HG02870 (cell line): ENCODE results near the gene SNX5.

Source experiments
- ATAC-seq: cut with Tn5 transposase; IDR thresholded peaks from one replicate; pipeline ENCODE4 v1.9.1; 2021; ENCODE audit warnings: mild to moderate bottlenecking, moderate library complexity; ENCODE audit not compliant: unreplicated experiment

SNX5 gene

GRCh38 chr20:17968366-17969277 lies at the start of gene SNX5, which contains the start of gene MGME1:
TSS of gene SNX5 (minus strand) at chr20:17968794. CDS start at chr20:17968425, 369 bp downstream.
TSS of gene MGME1 (plus strand) at chr20:17969018. CDS start at chr20:17969860, 842 bp downstream.
- ATAC-seq, result peak; percentile 74

DNA sequence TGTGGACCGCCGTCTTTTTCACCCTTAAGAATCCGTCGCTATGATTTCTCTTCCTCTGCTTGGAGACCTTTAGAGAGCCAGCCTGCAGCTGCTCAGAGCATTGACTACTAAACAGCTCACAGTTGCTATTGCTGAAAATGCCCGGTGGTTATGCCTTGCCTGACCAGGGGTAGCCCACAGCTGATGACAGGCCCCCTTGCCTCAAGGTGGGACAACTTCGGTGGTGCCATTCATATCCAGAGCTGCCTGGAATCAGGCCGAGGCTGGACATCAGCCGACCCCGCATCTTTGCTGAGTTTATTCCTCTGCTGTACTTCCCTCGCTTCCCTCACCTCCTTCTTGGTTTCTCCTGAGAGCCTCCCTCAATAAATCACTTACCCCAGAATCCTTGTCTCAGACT lies 49.5 kb upstream of the SNX5 start:
- ATAC-seq, result no peak

GRCh38 chr20:18016772-18017171 lies 48.2 kb upstream of the SNX5 start:
- ATAC-seq, result no peak

DNA sequence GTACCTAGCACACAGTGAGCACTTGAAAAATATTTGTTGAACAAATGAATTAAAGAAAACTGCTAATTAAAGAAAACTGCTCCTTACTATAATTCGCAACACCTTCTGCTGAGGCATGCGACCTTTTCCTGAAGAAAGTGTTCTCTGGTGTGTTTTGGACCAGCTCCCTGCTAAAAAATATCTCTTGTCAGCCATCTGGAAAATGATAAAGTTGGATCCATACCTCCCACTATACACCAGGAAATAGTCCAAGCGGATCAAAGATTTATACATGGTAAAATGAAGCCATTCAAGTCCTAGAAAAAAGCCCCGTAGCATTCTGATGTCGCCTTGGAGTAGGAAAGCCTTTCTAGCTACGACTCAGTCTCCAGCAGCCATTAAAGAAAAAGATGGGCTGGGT lies 45.8 kb upstream of the SNX5 start:
- no peak for ATAC-seq

DNA sequence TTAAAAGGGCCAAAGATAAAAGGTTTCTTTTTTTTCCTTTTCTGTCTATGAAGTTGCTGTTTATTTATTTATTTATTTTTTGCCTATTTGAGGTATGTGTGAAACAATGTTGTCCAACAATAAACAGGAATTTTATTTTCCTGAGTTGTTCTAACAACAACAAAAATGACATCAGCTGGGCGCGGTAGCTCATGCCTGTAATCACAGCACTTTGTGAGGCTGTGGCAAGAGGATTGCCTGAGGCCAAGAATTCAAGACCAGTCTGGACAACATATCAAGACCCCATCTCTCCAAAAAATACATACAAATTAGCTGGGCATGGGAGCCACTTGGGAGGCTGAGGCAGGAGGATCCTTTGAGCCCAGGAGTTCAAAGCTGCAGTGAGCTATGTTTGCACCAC lies 44.3 kb upstream of the SNX5 start:
- no peak for ATAC-seq

DNA sequence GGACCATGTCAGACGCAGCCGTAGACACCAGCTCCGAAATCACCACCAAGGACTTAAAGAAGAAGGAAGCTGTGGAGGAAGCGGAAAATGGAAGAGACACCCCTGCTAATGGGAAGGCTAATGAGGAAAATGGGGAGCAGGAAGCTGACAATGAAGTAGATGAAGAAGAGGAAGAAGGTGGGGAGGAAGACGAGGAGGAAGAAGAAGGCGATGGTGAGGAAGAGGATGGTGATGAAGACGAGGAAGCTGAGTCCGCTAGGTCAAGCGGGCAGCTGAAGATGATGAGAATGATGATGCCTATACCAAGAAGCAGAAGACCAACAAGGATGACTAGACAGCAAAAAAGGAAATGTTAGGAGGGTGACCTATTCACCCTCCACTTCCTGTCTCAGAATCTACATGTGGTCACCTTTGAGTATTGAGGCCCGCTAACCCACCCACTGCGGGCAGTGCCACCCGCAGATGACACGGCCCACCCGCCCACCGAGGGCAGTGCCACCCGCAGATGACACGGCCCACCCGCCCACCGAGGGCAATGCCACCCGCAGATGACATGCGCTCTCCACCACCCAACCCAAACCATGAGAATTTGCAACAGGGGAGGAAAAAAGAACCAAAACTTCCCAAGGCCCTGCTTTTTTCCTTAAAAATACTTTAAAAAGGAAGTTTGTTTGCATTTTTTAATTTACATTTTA lies 43.5 kb upstream of the SNX5 start:
- no peak for ATAC-seq

- ATAC-seq, result no peak
Measured at GRCh38 chr20:18011482-18011881, 42.9 kb upstream of the SNX5 start.

GRCh38 chr20:18009116-18009515 lies 40.5 kb upstream of the SNX5 start:
- ATAC-seq, result no peak

GRCh38 chr20:18007534-18008292 lies 39.1 kb upstream of the SNX5 start:
- no peak for ATAC-seq

DNA sequence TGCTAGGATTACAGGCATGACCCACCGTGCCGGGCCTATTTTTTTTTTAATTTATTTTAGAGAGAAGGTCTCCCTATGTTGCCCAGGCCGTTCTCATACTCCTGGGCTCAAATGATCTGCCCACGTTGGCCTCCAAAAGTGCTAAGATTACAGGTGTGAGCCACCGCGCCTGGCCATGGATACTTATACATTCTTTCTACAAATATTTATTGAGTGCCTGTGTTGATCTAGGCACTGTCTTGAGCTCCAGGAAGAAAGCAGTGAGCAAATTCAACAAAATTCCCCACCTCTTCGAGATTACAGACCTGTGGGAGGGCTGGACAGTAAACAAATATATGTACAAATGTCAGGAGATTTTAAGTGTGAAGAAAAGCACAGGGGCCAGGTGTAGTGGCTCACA lies 38.1 kb upstream of the SNX5 start:
- ATAC-seq, result no peak

DNA sequence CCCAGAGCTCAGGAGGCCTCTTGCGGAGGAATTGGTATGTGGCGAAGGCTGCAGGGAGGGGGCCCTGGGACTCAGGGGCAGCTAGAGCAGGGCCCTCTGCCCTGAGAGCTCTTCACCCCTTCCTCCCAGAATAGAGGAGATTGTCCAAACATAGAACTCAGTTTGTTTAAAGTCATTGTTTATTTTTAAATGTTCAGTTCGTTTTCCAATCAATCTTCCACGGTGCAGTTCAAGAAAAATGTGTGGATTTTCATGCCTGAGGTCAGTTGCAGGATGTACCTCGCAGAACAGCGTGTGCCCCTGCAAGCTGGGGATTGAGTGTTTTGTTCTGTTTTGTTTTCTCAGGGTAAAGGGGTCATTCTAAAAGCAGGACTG lies 37.4 kb upstream of the SNX5 start:
- no peak for ATAC-seq

DNA sequence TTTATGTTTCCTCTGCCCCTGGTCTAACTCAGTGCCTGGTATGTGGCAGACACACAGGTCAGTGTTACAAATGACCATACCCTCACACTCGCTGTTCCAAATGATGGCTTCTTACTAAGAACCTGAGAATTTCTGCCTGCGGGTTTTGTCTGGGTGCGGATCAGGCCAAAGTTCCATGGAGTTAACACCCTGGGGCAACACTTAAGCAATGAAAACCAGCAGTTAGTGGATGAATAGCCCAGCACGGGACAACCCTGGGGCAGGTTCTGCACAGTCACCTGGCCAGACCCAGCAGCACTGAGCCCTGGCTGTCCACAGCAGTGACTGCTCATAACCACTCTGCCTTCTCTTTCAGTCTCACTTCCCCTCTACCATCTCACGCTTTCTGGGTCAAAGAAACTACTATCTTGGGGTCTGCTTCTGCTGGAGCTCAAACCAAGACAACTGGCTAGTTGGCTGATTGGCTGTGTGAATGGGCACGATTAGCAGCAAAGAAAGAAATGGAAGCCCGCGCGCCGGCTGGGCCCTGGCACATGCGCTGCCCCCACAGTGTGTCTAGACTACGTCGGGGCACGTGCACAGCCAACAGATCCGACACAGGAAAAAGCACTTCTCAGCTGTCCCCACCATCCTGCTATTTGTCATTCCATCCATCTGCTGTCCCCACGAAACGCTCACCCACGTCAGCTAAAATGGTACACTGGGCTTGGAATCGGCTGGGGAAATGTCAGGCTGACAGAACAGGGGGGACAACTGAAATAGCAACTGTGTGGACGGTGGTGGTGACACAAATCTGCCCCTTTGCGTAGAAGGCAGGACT lies 36.8 kb upstream of the SNX5 start:
- peak; percentile 93 for ATAC-seq

DNA sequence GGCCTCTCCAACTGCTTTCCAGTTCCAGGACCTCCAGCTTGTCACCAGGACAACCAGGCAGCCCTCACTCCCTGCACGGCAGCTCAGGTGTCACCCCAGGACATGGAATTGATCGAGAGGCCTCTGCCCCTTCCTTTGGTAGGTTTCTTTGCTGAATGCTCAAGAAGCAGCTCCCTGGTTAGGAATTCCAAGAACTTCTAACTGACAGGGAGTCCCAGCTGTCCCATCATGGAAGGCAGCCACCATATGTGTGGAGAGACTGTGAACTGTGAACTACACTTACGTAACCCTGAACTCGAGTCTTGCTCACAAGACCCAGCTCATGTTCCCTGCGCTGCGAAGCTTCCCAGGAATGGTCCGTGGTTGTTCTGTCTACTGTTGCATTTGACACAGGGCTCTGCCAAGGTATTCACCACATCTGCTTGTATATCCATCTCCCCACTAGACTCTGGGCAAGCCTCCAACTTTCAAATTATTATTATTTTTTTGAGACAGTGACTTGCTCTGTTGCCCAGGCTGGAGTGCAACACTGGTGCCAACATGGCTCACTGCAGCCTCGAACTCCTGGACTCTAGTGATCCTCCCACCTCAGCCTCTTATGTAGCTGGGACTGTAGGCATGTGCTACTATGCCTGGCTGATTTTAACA lies 35.9 kb upstream of the SNX5 start:
- ATAC-seq, result no peak

DNA sequence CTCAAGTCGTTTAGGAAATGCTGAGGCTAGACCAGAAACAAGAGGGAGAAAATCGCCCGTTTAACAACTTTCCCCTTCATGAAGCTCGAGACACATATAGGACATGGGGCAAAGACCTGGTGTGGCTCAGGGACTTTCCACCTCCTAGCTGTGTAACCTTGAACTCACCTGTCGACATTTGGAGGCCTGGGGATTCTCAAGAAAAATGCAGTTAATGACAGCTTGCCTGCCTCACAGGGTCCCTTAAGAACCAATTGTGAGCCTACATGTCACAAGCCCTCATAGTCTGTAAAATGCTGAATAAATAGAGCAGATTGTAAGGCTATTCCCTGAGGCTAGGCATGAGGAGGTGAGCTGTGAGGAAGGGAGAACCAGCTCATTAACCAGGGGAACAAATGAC lies 35.3 kb upstream of the SNX5 start:
- peak; percentile 33 for ATAC-seq

GRCh38 chr20:18001131-18001921 lies 32.7 kb upstream of the SNX5 start:
- ATAC-seq, result no peak

- ATAC-seq, result no peak
Measured at GRCh38 chr20:17999566-17999965, 31.0 kb upstream of the SNX5 start.

DNA sequence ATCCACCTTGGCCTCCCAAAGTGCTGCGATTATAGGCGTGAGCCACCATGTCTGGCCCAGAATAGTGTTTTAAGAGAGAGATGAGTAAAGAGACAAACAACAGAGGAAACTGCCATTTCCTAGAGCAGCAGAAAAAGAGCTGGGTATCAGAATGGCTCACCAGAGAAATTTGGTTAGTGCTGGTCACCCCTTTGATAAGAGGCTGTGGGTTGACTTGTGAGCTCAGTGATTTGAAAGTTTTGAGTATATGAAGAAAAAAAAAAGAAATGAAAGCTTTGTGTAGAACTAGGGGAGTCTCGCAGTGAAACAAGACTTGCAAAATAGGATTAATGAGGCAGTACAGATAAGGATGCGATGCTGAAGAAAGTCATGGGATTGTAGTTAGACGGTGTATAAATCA lies 29.9 kb upstream of the SNX5 start:
- ATAC-seq, result no peak

- ATAC-seq, result no peak
Measured at GRCh38 chr20:17995967-17996819, 27.6 kb upstream of the SNX5 start.
